Activated CD4-positive, alpha-beta T cell treated with anti-CD3 and anti-CD28 coated beads for 24 hours (primary cell): Measurements from ENCODE around the gene CDK10.
"Not testable (repeated sequence)": the region's sequence is repeated elsewhere in the genome, so short reads cannot be mapped to it uniquely, and the experiment has no call there.

Experiments
- DNase-seq, 2 donors: peaks; one replicate each; pipeline ENCODE4 v3.0.0-alpha.2; 2020; ENCODE audit warnings: low read depth in 2 of 2

The CDK10 gene

DNA sequence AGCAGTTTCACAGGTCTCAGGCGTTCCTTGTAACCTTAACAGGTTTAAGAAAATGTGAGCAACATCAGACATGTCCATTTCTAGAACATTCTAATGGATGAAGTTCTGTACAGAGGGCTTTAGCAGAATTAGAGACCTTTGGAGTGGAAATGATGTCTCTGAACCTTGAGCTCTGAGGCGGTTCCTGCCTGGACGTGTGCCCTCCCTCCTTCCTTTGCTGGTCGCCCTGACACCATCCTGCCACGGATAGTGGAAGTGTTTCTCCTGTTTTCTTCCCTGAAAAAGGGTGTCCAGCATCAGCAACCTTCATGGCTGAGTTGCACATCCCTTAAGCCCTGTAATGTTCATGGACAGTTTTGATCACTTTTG is 17.7 kb upstream of the CDK10 start:
- DNase-seq = no peak

- DNase-seq = no peak
Observed at GRCh38 chr16:89669755-89670154, 16.7 kb upstream of the CDK10 start.

DNA sequence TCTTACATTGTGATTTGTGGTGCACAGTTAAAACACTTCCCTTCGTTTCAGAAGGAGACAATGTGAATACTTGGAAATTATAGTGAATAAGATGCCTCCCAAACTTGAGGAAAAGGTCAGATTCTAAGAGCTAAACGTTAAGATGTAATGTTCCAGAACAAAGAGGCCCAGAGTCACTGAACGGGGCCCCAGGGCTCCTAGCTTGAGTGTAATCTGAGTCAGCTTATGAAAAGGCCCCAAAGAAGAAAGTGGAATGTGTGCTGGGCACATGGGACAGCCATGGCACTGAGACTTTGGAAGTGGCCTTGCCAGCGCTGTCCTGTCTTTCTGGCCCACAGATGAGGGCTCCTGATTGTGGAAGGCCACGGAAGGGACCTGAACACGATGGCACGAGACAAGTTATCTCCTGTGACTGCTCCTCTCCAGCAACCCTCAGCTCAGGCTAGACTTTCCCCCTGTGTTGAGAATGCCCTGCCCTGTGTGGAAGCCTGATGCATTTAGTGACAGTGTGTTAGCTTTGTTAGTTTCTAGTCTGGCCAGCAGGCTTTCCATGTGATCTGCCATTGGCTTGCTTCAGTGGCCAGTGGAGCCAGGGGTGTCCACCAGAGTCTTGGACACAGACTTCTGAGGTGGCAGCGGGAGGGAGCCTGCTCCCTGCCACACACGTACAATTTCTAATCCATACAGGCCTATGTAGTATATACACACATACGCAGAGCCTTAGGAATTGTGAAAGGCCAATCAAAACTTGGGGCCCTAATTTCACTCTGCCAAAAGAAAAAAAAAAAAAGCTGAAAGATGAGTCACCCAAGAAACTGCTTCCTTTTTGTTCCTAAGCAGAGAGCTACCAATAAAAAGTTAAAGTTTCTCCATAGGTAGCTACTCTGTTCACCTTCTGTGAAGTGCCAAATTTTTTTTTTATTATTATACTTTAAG is 15.7 kb upstream of the CDK10 start:
- no peak for DNase-seq

- not testable (repeated sequence) for DNase-seq
Observed at GRCh38 chr16:89671565-89671964, 14.9 kb upstream of the CDK10 start.

GRCh38 chr16:89672177-89672941 is 14.1 kb upstream of the CDK10 start:
- no peak for DNase-seq

GRCh38 chr16:89678258-89678657 is 8.2 kb upstream of the CDK10 start:
- no peak for DNase-seq

- DNase-seq = no peak
Observed at GRCh38 chr16:89685916-89686315, 573 bp upstream of the CDK10 start.

DNA sequence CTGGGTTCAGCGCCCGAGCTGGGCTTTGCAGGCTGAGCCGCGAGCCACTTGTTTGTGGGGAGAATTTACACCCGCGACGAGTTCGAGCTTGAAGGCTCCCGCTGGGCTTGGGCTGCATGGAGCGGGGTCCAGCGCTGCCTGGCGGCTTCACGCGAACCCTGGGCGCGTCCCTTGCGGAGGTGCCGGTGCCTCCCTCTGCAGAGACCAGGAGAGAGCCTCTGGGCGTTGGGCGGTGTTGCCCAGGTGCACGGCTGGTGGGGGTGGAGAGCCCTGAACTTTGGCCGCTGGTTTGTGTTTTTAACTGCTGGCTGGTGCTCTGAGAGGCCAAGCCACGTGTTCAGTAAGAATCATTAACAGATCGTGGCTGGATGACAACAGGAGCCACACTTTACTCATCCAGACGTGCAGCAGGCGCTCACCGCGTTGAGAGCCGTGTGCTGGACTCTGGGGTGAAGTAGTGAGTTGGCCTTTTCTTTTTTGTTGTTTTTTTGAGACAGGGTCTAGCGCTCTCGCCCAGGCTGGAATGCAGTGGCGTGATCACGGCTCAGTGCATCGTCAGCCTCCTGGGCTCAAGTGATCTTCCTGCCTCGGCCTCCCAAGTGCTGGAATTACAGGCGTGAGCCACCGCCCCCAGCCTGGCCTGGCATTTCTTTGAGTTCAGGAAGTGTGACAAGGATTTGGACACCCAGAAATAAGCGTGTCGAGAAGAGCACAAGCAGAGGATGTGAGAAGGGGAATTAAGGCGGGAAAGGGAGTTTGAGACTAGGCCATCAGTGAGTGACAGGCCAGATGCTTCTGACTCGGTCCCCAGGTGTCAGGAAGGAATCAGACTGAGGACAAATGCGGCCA is 827 bp downstream of the CDK10 start:
- DNase-seq = no peak

- DNase-seq = no peak
Observed at GRCh38 chr16:89688395-89688794, 1.9 kb downstream of the CDK10 start.

DNA sequence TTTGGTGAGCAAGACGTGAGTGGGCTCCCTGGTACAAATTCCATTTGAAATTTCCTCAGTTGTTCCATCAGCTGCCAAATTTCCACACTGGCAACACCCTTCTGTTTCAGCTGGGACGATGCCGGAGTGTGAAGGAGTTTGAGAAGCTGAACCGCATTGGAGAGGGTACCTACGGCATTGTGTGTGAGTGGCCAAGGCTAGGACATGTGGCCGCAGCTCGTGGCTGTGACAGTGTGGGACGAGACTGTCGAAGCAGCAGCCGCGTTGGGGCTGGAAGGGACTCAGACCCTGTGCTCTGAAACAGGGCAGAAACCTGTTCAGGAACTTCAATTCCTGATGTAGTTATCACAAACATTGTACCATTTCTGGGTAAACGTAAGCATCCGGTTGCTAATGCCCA is 2.7 kb downstream of the CDK10 start:
- no peak for DNase-seq

GRCh38 chr16:89689621-89690020 is 3.1 kb downstream of the CDK10 start:
- DNase-seq = not testable (repeated sequence)

DNA sequence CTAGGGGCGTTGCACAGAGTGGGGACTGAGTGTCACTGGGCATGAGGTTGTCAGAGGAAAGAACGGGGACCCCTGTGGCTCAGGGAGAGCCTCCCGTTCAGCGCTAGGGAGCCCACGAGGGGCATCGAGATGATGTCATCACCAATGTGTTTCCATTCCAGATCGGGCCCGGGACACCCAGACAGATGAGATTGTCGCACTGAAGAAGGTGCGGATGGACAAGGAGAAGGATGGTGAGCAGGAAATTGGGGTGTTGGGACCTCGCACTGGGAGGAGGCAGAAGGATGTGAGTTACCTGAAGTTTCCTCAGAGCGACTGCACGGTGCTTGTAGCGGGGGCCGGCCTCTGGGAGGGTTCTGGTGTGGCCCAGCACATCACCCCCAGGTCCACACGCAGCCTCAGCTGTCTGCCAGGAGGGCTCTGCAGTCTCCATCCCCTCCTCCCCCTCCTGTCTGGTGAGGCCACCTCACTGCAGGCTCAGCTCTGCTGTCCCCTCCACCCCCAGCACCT is 4.0 kb downstream of the CDK10 start:
- DNase-seq = no peak

DNA sequence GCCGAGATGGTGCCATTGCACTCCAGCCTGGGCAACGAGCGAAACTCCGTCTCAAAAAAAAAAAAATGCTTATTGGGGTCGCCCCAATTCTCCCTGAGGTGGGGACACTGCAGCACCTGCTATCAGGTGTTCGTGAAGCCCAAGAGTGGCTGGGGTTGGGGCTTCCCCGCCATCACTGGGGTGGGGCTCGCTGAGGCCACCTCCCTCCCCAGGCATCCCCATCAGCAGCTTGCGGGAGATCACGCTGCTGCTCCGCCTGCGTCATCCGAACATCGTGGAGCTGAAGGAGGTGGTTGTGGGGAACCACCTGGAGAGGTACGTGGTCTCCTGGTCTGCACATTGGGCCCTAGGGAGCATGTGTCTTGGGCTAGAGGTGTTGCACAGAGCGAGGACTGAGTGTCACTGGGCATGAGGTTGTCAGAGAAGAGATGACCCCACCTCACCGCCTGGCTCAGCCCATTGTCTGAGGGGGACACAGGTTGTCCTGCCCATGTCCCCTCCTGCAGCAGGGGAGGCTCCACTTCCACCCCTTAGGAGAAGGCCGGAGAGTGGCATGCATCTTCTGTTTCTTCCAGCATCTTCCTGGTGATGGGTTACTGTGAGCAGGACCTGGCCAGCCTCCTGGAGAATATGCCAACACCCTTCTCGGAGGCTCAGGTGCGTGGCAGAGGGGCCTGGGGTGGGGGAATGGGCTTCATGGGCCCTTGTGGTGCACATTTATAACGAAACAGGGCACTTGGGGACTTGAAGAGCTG is 4.9 kb downstream of the CDK10 start:
- no peak for DNase-seq

- no peak for DNase-seq
Observed at GRCh38 chr16:89691986-89692569, 5.6 kb downstream of the CDK10 start.

DNA sequence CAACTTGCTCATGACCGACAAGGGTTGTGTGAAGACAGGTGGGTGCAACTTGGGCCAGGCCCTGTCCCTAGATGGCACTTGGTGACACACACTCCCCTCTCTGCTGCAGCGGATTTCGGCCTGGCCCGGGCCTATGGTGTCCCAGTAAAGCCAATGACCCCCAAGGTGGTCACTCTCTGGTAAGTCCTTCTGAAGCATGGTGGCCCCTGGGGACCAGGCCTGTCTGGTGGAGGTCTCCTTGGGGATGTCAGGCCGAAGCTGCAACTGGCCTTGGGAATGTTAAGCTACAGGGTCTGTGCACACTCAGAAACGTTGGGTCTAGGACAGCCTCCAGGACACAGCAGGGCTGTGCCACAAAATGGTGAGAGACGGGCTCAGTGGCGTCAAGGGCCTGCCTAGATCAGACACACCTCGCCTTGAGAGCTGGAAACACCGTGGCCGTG is 6.8 kb downstream of the CDK10 start:
- DNase-seq = no peak

GRCh38 chr16:89693931-89694783 is 7.7 kb downstream of the CDK10 start:
- no peak for DNase-seq

DNA sequence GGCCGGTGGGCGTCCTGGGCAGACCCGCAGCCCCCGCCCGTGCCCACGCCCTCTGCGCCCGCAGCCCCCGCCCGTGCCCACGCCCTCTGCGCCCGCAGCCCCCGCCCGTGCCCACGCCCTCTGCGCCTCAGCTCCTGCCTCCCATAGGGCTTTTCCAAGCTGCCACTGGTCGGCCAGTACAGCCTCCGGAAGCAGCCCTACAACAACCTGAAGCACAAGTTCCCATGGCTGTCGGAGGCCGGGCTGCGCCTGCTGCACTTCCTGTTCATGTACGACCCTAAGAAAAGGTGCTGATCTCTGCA is 8.2 kb downstream of the CDK10 start:
- DNase-seq = not testable (repeated sequence)

DNA sequence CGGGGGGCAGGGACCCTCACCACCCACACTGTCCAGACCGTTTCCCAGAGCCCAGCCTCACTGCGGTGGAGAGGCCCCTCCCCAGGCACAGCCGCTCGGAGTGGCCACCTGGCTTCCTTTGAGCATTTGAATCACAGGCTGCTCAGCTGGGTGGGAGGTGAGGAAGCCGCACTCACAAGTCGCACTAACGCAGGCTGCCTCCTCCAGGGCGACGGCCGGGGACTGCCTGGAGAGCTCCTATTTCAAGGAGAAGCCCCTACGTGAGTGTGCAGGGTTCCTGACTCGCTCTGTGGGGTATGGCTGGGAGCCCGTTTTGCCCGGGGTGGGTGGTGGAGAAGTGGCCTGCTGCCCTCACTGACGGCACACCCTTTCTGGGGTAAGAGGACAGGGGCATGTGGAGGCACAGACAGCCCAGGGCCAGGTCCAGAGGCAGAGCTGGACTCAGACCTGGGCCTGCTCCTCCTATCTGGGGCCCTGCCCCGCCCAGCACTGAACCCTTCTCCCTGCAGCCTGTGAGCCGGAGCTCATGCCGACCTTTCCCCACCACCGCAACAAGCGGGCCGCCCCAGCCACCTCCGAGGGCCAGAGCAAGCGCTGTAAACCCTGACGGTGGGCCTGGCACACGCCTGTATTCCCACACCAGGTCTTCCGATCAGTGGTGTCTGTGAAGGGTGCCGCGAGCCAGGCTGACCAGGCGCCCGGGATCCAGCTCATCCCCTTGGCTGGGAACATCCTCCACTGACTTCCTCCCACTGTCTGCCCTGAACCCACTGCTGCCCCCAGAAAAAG is 8.8 kb downstream of the CDK10 start:
- DNase-seq = no peak
